GM23338 (cell line): Measurements from ENCODE around the gene KRTAP4-6. TPM values are rescaled to one million over a fixed set of nuclear protein-coding genes. Genes with fewer than 3 reads are reported as not detected.

Experiments used
- ATAC-seq: fragments of 200-7000 bp; cut with Tn5 transposase; 3 replicates; pipeline ENCODE4 v1.9.1; 2020
- DNase-seq: peaks from one replicate; pipeline ENCODE4 v3.0.0-alpha.2; 2015; ENCODE audit warnings: low spot score
- H2AFZ ChIP-seq: fragments of 200-600 bp; sonication (generic); 2 replicates; pipeline ENCODE4 v1.8.0; 2016; ENCODE audit warnings: antibody characterized with exemption, mild to moderate bottlenecking, moderate library complexity
- H3F3A ChIP-seq: fragments of 200-600 bp; sonication (generic); replicated peaks from 2 replicates; pipeline ENCODE4 v1.8.0; 2017; ENCODE audit warnings: antibody characterized with exemption, mixed run types, low read depth
- H3K27ac ChIP-seq: fragments of 200-600 bp; sonication (generic); 2 replicates; pipeline ENCODE4 v1.6.1; 2016; ENCODE audit warnings: low read depth
- H3K27me3 ChIP-seq: fragments of 200-600 bp; sonication (generic); 2 replicates; pipeline ENCODE4 v1.8.0; 2016; ENCODE audit warnings: mild to moderate bottlenecking, mixed run types, moderate library complexity; ENCODE audit not compliant: insufficient read depth
- H3K36me3 ChIP-seq: fragments of 200-600 bp; sonication (generic); 2 replicates; pipeline ENCODE4 v1.8.0; 2016; ENCODE audit warnings: mild to moderate bottlenecking; ENCODE audit not compliant: insufficient read depth
- H3K4me1 ChIP-seq: fragments of 200-600 bp; sonication (generic); 2 replicates; pipeline ENCODE4 v1.8.0; 2016; ENCODE audit warnings: mild to moderate bottlenecking, moderate library complexity; ENCODE audit not compliant: insufficient read depth
- H3K4me2 ChIP-seq: fragments of 200-600 bp; sonication (generic); 2 replicates; pipeline ENCODE4 v1.7.1; 2017; ENCODE audit warnings: mixed run types
- H3K4me3 ChIP-seq: fragments of 200-600 bp; sonication (generic); 2 replicates; pipeline ENCODE4 v1.6.1; 2016; ENCODE audit warnings: mixed run types
- H3K79me2 ChIP-seq: fragments of 200-600 bp; sonication (generic); replicated peaks from 2 replicates; pipeline ENCODE4 v1.8.0; 2017; ENCODE audit warnings: mild to moderate bottlenecking; ENCODE audit not compliant: insufficient read depth
- H3K9me2 ChIP-seq: fragments of 200-600 bp; sonication (generic); 2 replicates; pipeline ENCODE4 v1.8.0; 2017; ENCODE audit not compliant: insufficient read depth
- H4K20me1 ChIP-seq: fragments of 200-600 bp; sonication (generic); replicated peaks from 2 replicates; pipeline ENCODE4 v1.8.0; 2017; ENCODE audit warnings: mild to moderate bottlenecking; ENCODE audit not compliant: insufficient read depth
- H3K27ac Mint-ChIP-seq: 2 replicates; pipeline ENCODE4 v1.8.0; 2020; ENCODE audit warnings: inconsistent platforms, mild to moderate bottlenecking, moderate library complexity, mixed read lengths
- H3K27me3 Mint-ChIP-seq: 3 replicates; pipeline ENCODE4 v1.8.0; 2022; ENCODE audit warnings: low read depth, mild to moderate bottlenecking, moderate library complexity, mixed read lengths, inconsistent platforms; ENCODE audit not compliant: insufficient read depth, poor library complexity
- H3K36me3 Mint-ChIP-seq: 3 replicates; pipeline ENCODE4 v1.8.0; 2021; ENCODE audit warnings: low read depth, mild to moderate bottlenecking, inconsistent platforms, moderate library complexity, mixed read lengths
- H3K4me1 Mint-ChIP-seq: 3 replicates; pipeline ENCODE4 v1.8.0; 2020; ENCODE audit warnings: mild to moderate bottlenecking, inconsistent platforms, mixed read lengths
- H3K4me3 Mint-ChIP-seq: 3 replicates; pipeline ENCODE4 v1.8.0; 2021; ENCODE audit warnings: moderate library complexity, mild to moderate bottlenecking, inconsistent platforms, mixed read lengths
- H3K9me3 Mint-ChIP-seq: 3 replicates; pipeline ENCODE4 v1.8.0; 2020; ENCODE audit warnings: moderate library complexity, mild to moderate bottlenecking, inconsistent platforms, mixed read lengths
- CREB1 ChIP-seq: fragments of 250-450 bp; sonication (Bioruptor Pico); IDR thresholded peaks from 2 replicates; pipeline ENCODE4 v1.5.0; 2020; ENCODE audit warnings: low read depth, mild to moderate bottlenecking, moderate library complexity
- CTCF ChIP-seq, 2 experiments: fragments of 200-600 bp in 1 of 2; sonication (generic) in 1 of 2; conservative IDR thresholded peaks; 2 replicates each; pipeline versions ENCODE4 v1.5.1 to v1.6.1; 2016 to 2017; ENCODE audit warnings: antibody characterized with exemption in 2 of 2, low read depth in 2 of 2, mild to moderate bottlenecking in 2 of 2, moderate library complexity in 1 of 2
- EZH2 ChIP-seq: fragments of 200-600 bp; sonication (generic); IDR thresholded peaks from one replicate; pipeline ENCODE4 v1.8.0; 2017; ENCODE audit warnings: antibody characterized with exemption, mild to moderate bottlenecking, low read depth; ENCODE audit not compliant: unreplicated experiment
- EZH2phosphoT487 ChIP-seq: fragments of 200-600 bp; sonication (generic); IDR thresholded peaks from one replicate; pipeline ENCODE4 v1.8.1; 2018; ENCODE audit warnings: antibody characterized with exemption; ENCODE audit not compliant: unreplicated experiment
- JUNB ChIP-seq: IDR thresholded peaks from one replicate; pipeline ENCODE4 v1.6.1; 2016; ENCODE audit warnings: antibody characterized with exemption; ENCODE audit not compliant: unreplicated experiment
- NANOG ChIP-seq: IDR thresholded peaks from 2 replicates; pipeline ENCODE4 v1.6.1; 2016; ENCODE audit warnings: antibody characterized with exemption, borderline replicate concordance
- POLR2AphosphoS5 ChIP-seq: IDR thresholded peaks from 2 replicates; pipeline ENCODE4 v1.6.1; 2016; ENCODE audit warnings: antibody characterized with exemption, low read depth
- ZNF114 ChIP-seq: fragments of 250-450 bp; sonication (Bioruptor Pico); IDR thresholded peaks from 2 replicates; pipeline ENCODE4 v1.5.0; 2020; ENCODE audit warnings: mild to moderate bottlenecking, moderate library complexity
- polyA plus RNA-seq: library from polyadenylated mRNA; unstranded; fragments of >200 nt; fragmentation: Nextera tagmentation; extraction: Ambion mirVana; gene quantifications from 2 replicates; pipeline ENCODE4 v1.2.1, GENCODE V29; 2016
- total RNA-seq: library from RNA; depleted of rRNA; stranded (reverse); fragments of >200 nt; shearing (Covaris generic); gene quantifications from 2 replicates; pipeline ENCODE4 v1.2.3, GENCODE V29; 2014
- TF ChIP-seq, protein P1 (sequence below): fragments of 250-450 bp; sonication (Bioruptor Pico); IDR thresholded peaks from 2 replicates; pipeline ENCODE4 v1.5.0; 2020; ENCODE audit warnings: mild to moderate bottlenecking, moderate library complexity

KRTAP4-6 gene
- total and polyA plus RNA-seq, 2 experiments from 2014 or later: not detected

DNA sequence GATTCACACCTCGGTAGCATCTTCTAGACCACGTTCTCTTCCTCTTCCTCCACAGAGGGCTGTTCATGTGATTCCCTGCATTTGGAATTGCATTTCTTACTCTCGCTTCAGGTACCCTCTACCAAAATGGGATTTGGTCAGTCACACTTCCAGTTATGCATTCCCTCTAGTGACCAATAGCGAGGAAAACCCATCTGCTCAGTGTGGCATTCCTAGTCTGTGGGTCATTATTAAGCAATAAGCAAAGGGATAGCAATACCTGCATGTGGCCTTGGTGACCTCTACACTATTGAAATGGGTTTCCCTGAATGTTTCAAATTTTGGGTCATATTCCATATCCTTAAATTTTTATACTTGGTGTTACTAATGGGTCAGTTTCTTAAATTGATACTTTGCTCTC, 9.7 kb upstream of the KRTAP4-6 start (continued):
- TF ChIP-seq EZH2phosphoT487: no peak
- TF ChIP-seq, protein P1, sequence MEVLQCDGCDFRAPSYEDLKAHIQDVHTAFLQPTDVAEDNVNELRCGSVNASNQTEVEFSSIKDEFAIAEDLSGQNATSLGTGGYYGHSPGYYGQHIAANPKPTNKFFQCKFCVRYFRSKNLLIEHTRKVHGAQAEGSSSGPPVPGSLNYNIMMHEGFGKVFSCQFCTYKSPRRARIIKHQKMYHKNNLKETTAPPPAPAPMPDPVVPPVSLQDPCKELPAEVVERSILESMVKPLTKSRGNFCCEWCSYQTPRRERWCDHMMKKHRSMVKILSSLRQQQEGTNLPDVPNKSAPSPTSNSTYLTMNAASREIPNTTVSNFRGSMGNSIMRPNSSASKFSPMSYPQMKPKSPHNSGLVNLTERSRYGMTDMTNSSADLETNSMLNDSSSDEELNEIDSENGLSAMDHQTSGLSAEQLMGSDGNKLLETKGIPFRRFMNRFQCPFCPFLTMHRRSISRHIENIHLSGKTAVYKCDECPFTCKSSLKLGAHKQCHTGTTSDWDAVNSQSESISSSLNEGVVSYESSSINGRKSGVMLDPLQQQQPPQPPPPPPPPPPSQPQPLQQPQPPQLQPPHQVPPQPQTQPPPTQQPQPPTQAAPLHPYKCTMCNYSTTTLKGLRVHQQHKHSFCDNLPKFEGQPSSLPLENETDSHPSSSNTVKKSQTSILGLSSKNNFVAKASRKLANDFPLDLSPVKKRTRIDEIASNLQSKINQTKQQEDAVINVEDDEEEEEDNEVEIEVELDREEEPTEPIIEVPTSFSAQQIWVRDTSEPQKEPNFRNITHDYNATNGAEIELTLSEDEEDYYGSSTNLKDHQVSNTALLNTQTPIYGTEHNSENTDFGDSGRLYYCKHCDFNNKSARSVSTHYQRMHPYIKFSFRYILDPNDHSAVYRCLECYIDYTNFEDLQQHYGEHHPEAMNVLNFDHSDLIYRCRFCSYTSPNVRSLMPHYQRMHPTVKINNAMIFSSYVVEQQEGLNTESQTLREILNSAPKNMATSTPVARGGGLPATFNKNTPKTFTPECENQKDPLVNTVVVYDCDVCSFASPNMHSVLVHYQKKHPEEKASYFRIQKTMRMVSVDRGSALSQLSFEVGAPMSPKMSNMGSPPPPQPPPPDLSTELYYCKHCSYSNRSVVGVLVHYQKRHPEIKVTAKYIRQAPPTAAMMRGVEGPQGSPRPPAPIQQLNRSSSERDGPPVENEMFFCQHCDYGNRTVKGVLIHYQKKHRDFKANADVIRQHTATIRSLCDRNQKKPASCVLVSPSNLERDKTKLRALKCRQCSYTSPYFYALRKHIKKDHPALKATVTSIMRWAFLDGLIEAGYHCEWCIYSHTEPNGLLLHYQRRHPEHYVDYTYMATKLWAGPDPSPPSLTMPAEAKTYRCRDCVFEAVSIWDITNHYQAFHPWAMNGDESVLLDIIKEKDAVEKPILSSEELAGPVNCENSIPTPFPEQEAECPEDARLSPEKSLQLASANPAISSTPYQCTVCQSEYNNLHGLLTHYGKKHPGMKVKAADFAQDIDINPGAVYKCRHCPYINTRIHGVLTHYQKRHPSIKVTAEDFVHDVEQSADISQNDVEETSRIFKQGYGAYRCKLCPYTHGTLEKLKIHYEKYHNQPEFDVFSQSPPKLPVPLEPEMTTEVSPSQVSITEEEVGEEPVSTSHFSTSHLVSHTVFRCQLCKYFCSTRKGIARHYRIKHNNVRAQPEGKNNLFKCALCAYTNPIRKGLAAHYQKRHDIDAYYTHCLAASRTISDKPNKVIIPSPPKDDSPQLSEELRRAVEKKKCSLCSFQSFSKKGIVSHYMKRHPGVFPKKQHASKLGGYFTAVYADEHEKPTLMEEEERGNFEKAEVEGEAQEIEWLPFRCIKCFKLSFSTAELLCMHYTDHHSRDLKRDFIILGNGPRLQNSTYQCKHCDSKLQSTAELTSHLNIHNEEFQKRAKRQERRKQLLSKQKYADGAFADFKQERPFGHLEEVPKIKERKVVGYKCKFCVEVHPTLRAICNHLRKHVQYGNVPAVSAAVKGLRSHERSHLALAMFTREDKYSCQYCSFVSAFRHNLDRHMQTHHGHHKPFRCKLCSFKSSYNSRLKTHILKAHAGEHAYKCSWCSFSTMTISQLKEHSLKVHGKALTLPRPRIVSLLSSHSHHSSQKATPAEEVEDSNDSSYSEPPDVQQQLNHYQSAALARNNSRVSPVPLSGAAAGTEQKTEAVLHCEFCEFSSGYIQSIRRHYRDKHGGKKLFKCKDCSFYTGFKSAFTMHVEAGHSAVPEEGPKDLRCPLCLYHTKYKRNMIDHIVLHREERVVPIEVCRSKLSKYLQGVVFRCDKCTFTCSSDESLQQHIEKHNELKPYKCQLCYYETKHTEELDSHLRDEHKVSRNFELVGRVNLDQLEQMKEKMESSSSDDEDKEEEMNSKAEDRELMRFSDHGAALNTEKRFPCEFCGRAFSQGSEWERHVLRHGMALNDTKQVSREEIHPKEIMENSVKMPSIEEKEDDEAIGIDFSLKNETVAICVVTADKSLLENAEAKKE (CRISPR knock-in tag): no peak
- TF ChIP-seq ZNF114: no peak
- no peak for TF ChIP-seq CREB1

DNA sequence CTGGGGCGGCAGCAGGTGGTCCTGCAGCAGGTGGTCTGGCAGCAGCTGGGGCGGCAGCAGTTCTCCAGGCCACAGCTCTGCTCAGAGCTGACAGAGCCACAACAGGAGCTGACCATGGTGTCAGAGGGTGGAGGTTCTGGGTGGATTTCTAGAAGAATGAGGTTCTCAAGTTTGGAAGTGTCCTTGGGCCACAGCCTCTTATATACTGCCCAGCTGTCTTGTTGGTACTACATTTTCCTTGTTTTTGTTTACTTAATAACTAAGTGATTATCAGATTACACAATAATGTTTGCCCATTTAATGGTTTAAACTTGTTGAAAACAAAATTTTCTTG, 9.3 kb upstream of the KRTAP4-6 start, which contains the start of gene KRTAP4-5:
Gene KRTAP4-5, minus strand, starts transcription at position 174 of the 334 bp plus-strand sequence. Its CDS starts 58 bp downstream, at position 116.
- no peaks in the 10 kb centered on the region for H3K79me2 ChIP-seq
- H3K36me3 Mint-ChIP-seq: no peaks in the 10 kb centered on the region
- no peaks in the 10 kb centered on the region for H3K27me3 ChIP-seq
- H3K27me3 Mint-ChIP-seq: peaks cover 5% of the 10 kb centered on the region
- H3K27ac Mint-ChIP-seq: 0 out of 2 replicates have a peak within 1 kb of the TSS, but pooled peaks have one; percentile 22
- H4K20me1 ChIP-seq: no peaks in the 10 kb centered on the region
- DNase-seq (no peak), ATAC-seq (no peak)
- H3K36me3 ChIP-seq: no peaks in the 10 kb centered on the region
- no peak within 1 kb of the TSS for H2AFZ ChIP-seq
- H3K9me2 ChIP-seq: no peaks in the 10 kb centered on the region
- no peak within 1 kb of the TSS for H3K27ac ChIP-seq
- no peaks in the 10 kb centered on the region for H3K9me3 Mint-ChIP-seq
- no peak within 1 kb of the TSS for H3K4me2 ChIP-seq
- no peak within 1 kb of the TSS for H3K4me3 Mint-ChIP-seq
- 0 out of 2 replicates have a peak, but pooled peaks cover 3% of the 10 kb centered on the region for H3K4me1 ChIP-seq
- peaks cover 3% of the 10 kb centered on the region; the same call in 2 of the 3 replicates for H3K4me1 Mint-ChIP-seq
- H3K4me3 ChIP-seq: no peak within 1 kb of the TSS
- H3F3A ChIP-seq: no peaks in the 10 kb centered on the region
- TF ChIP-seq, protein P1 (CRISPR knock-in tag): no peak
- TF ChIP-seq ZNF114 (no peak), JUNB (no peak), CTCF (conservative IDR thresholded peaks at IDR 0.05; ENCODE audit: low read depth in 2 of 2) (no peak), NANOG (no peak), EZH2 (no peak), POLR2AphosphoS5 (no peak)
